ENCODE data around the gene MYO15B. TPM values are rescaled to one million over a fixed set of nuclear protein-coding genes. Genes with fewer than 3 reads are reported as not detected.

Gene MYO15B
- total and polyA plus RNA-seq, 2 experiments from 2014 or later, result 1.3 to 7.2 TPM

DNA sequence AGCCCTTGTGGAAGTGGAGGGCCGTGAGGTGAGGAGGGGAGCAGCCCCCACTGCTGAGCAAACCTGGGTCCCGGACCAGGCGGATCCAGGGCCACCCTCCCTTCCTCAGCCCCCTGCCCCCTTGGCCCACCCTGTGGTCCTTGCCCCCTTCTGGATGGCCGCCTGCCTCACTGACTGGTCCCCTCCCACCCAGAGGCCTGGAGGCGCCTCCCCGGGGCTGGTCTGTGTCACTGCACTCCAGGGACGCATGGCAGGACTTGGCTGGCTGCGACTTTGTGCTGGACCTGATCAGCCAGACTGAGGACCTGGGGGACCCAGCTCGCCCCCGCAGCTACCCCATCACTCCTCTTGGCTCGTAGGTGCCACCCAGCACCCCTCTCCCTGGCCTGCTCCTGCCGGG is 26.4 kb downstream of the MYO15B start:
- Histone ChIP-seq H3F3A (ENCODE audit: insufficient read depth) (no peaks in the 10 kb centered on the region), H3K4me3 (no peak overlapping the region), H3K4me1 (ENCODE audit: insufficient read depth) (no peaks in the 10 kb centered on the region), H3K9ac (no peak overlapping the region), H3K4me2 (ENCODE audit: unreplicated experiment) (no peak overlapping the region), H2AFZ (no peak overlapping the region), H3K36me3 (ENCODE audit: low read depth) (no peaks in the 10 kb centered on the region), H3K27me3 (replicated peaks; ENCODE audit: insufficient read depth) (no peaks in the 10 kb centered on the region), H3K9me3 (ENCODE audit: low read depth) (no peaks in the 10 kb centered on the region), H4K20me1 (ENCODE audit: insufficient read depth) (no peaks in the 10 kb centered on the region), H3K9me2 (ENCODE audit: insufficient read depth) (no peaks in the 10 kb centered on the region), H3K27ac (no peak overlapping the region), H3K79me2 (ENCODE audit: insufficient read depth) (no peaks in the 10 kb centered on the region)
- WGBS, 2 experiments (ENCODE audit: low coverage in 1 of 2, low lambda C conversion rate in 2 of 2, missing lambda C conversion rate in 2 of 2), result 71 to 77% methylated on average over 8 to 10 of the region's 12 CpGs
- DNase-seq, result no peak
- in situ Hi-C loops (cut with MboI), result loop anchor here (10.0 kb wide), 1 partner anchor 141 kb away; no protein-coding TSS in a partner anchor
- TF ChIP-seq EZH2phosphoT487 (IDR thresholded peaks at IDR 0.05; ENCODE audit: insufficient read depth, low read depth), result no peak
- no peak for TF ChIP-seq EZH2 (IDR thresholded peaks at IDR 0.05; ENCODE audit: insufficient read depth, poor library complexity, severe bottlenecking)

GRCh38 chr17:75614556-75615270 is 27.1 kb downstream of the MYO15B start:
- no peak for TF ChIP-seq EZH2phosphoT487 (IDR thresholded peaks at IDR 0.05; ENCODE audit: insufficient read depth, low read depth)
- no peak for TF ChIP-seq EZH2 (IDR thresholded peaks at IDR 0.05; ENCODE audit: insufficient read depth, poor library complexity, severe bottlenecking)
- no peaks in the 10 kb centered on the region for H3K9me2 ChIP-seq (ENCODE audit: insufficient read depth)
- no peak for DNase-seq
- no peak overlapping the region for H3K4me2 ChIP-seq (ENCODE audit: unreplicated experiment)
- H3K9me3 ChIP-seq (ENCODE audit: low read depth), result no peaks in the 10 kb centered on the region
- in situ Hi-C loops (cut with MboI), result loop anchor here (10.0 kb wide), 1 partner anchor 140 kb away; no protein-coding TSS in a partner anchor
- H3K27ac ChIP-seq, result no peak overlapping the region
- no peaks in the 10 kb centered on the region for H3K79me2 ChIP-seq (ENCODE audit: insufficient read depth)
- no peaks in the 10 kb centered on the region for H3K27me3 ChIP-seq (replicated peaks; ENCODE audit: insufficient read depth)
- H3F3A ChIP-seq (ENCODE audit: insufficient read depth), result no peaks in the 10 kb centered on the region
- H3K4me3 ChIP-seq, result no peak overlapping the region
- no peaks in the 10 kb centered on the region for H4K20me1 ChIP-seq (ENCODE audit: insufficient read depth)
- no peak overlapping the region for H2AFZ ChIP-seq
- WGBS, 2 experiments (ENCODE audit: low coverage in 1 of 2, low lambda C conversion rate in 2 of 2, missing lambda C conversion rate in 2 of 2), result 78 to 81% methylated on average over 11 to 19 of the region's 19 CpGs
- H3K36me3 ChIP-seq (ENCODE audit: low read depth), result no peaks in the 10 kb centered on the region
- H3K9ac ChIP-seq, result no peak overlapping the region
- no peaks in the 10 kb centered on the region for H3K4me1 ChIP-seq (ENCODE audit: insufficient read depth)

DNA sequence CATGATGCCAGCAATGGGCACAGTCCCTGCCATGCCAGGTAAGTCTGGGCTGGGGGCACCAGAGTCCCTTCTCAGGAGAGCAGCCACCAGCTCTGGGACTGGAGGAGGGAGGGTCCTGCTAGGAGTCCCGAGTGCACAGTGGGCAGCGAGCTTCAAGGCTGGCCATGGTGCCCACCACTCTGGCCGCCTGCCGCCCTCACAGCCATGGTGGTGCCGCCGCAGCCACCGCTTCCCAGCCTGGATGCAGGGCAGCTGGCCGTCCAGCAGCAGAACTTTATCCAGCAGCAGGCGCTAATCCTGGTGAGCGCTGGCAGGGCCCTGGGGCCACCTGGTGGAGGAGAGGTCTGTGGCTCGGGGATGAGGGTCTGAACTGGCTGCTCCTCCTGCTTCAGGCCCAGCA is 27.7 kb downstream of the MYO15B start:
- Histone ChIP-seq H3K79me2 (ENCODE audit: insufficient read depth) (no peaks in the 10 kb centered on the region), H3K4me1 (ENCODE audit: insufficient read depth) (no peaks in the 10 kb centered on the region), H3K4me3 (no peak overlapping the region), H2AFZ (no peak overlapping the region), H3K9me3 (ENCODE audit: low read depth) (no peaks in the 10 kb centered on the region), H3F3A (ENCODE audit: insufficient read depth) (no peaks in the 10 kb centered on the region), H3K9me2 (ENCODE audit: insufficient read depth) (no peaks in the 10 kb centered on the region), H3K27ac (no peak overlapping the region), H3K36me3 (ENCODE audit: low read depth) (no peaks in the 10 kb centered on the region), H3K27me3 (replicated peaks; ENCODE audit: insufficient read depth) (no peaks in the 10 kb centered on the region), H4K20me1 (ENCODE audit: insufficient read depth) (no peaks in the 10 kb centered on the region), H3K4me2 (ENCODE audit: unreplicated experiment) (no peak overlapping the region), H3K9ac (no peak overlapping the region)
- WGBS, 2 experiments (ENCODE audit: low coverage in 1 of 2, low lambda C conversion rate in 2 of 2, missing lambda C conversion rate in 2 of 2), result 71 to 86% methylated on average over 11 of the region's 11 CpGs
- no peak for DNase-seq
- in situ Hi-C loops (cut with MboI), result loop anchor here (10.0 kb wide), 1 partner anchor 140 kb away; no protein-coding TSS in a partner anchor
- no peak for TF ChIP-seq EZH2phosphoT487 (IDR thresholded peaks at IDR 0.05; ENCODE audit: insufficient read depth, low read depth)
- TF ChIP-seq EZH2 (IDR thresholded peaks at IDR 0.05; ENCODE audit: insufficient read depth, poor library complexity, severe bottlenecking), result no peak

DNA sequence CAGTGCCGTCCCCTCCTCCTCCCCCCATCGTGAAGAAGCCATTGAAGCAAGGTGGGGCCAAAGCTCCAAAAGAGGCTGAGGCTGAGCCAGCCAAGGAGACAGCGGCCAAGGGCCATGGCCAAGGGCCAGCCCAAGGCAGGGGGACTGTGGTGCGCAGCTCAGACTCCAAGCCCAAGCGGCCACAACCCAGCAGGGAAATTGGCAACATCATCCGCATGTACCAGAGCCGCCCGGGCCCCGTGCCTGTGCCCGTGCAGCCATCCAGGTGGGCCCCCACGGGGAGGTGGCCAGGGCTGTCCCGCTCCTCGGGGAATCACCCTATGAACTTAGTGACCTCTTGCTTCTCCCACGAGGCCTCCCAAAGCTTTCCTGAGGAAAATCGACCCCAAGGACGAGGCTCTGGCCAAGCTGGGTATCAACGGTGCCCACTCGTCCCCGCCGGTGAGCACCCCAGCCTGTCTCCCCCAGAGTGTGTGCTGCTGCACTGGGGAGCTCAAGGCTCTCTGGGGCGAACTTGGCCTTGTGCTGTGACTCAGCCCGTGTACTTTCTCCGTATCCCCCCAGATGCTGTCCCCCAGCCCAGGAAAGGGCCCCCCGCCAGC is 29.0 kb downstream of the MYO15B start:
- Histone ChIP-seq H3K79me2 (ENCODE audit: insufficient read depth) (no peaks in the 10 kb centered on the region), H3K4me3 (no peak overlapping the region), H3K9me2 (ENCODE audit: insufficient read depth) (no peaks in the 10 kb centered on the region), H2AFZ (no peak overlapping the region), H3K27me3 (replicated peaks; ENCODE audit: insufficient read depth) (no peaks in the 10 kb centered on the region), H3K36me3 (ENCODE audit: low read depth) (no peaks in the 10 kb centered on the region), H3K9me3 (ENCODE audit: low read depth) (no peaks in the 10 kb centered on the region), H3K4me1 (ENCODE audit: insufficient read depth) (no peaks in the 10 kb centered on the region), H3F3A (ENCODE audit: insufficient read depth) (no peaks in the 10 kb centered on the region), H3K27ac (no peak overlapping the region), H4K20me1 (ENCODE audit: insufficient read depth) (no peaks in the 10 kb centered on the region), H3K4me2 (ENCODE audit: unreplicated experiment) (no peak overlapping the region), H3K9ac (no peak overlapping the region)
- in situ Hi-C loops (cut with MboI), result loop anchor here (10.0 kb wide), 1 partner anchor 138 kb away; no protein-coding TSS in a partner anchor
- WGBS, 2 experiments (ENCODE audit: low coverage in 1 of 2, low lambda C conversion rate in 2 of 2, missing lambda C conversion rate in 2 of 2), result 81 to 85% methylated on average over 23 to 24 of the region's 24 CpGs
- DNase-seq, result no peak
- TF ChIP-seq EZH2 (IDR thresholded peaks at IDR 0.05; ENCODE audit: insufficient read depth, poor library complexity, severe bottlenecking) (no peak), EZH2phosphoT487 (IDR thresholded peaks at IDR 0.05; ENCODE audit: insufficient read depth, low read depth) (no peak)
